GM18861 (cell line): Measurements from ENCODE around the gene ALG3.
A peak's percentile ranks its signal among the peaks of the same experiment; 100 is the strongest.
"Not testable (repeated sequence)": the region's sequence is repeated elsewhere in the genome, so short reads cannot be mapped to it uniquely, and the experiment has no call there.

ENCODE experiments used
- ATAC-seq: cut with Tn5 transposase; IDR thresholded peaks from one replicate; pipeline ENCODE4 v1.9.1; 2021; ENCODE audit not compliant: unreplicated experiment

ALG3 gene

GRCh38 chr3:184248454-184249411, at the start of gene ALG3:
Gene ALG3 (minus strand): TSS chr3:184248962. CDS start chr3:184248940, 22 bp downstream.
- peak; percentile 36 for ATAC-seq

- ATAC-seq = no peak
Measured at GRCh38 chr3:184296616-184297015, 47.9 kb upstream of the ALG3 start.

- ATAC-seq = no peak
Measured at GRCh38 chr3:184295771-184296170, 47.0 kb upstream of the ALG3 start.

- ATAC-seq = no peak
Measured at GRCh38 chr3:184291738-184292445, 43.1 kb upstream of the ALG3 start.

GRCh38 chr3:184291044-184291737, 42.4 kb upstream of the ALG3 start:
- no peak for ATAC-seq

GRCh38 chr3:184290331-184290730, 41.6 kb upstream of the ALG3 start:
- no peak for ATAC-seq

GRCh38 chr3:184289426-184289938, 40.7 kb upstream of the ALG3 start:
- ATAC-seq = no peak

GRCh38 chr3:184284696-184285095, 35.9 kb upstream of the ALG3 start:
- ATAC-seq = no peak

- no peak for ATAC-seq
Measured at GRCh38 chr3:184283681-184284080, 34.9 kb upstream of the ALG3 start.

- no peak for ATAC-seq
Measured at GRCh38 chr3:184282941-184283340, 34.2 kb upstream of the ALG3 start.

- no peak for ATAC-seq
Measured at GRCh38 chr3:184277366-184277765, 28.6 kb upstream of the ALG3 start.

GRCh38 chr3:184275961-184276910, 27.5 kb upstream of the ALG3 start, which contains the start of gene ECE2:
Gene ECE2 (plus strand): TSS chr3:184276022. CDS start chr3:184276154, 132 bp downstream.
- ATAC-seq = no peak

- no peak for ATAC-seq
Measured at GRCh38 chr3:184275381-184275701, 26.6 kb upstream of the ALG3 start.

- ATAC-seq = no peak
Measured at GRCh38 chr3:184272269-184272668, 23.5 kb upstream of the ALG3 start.

GRCh38 chr3:184267249-184267648, 18.5 kb upstream of the ALG3 start:
- ATAC-seq = not testable (repeated sequence)

GRCh38 chr3:184262764-184263179, 14.0 kb upstream of the ALG3 start:
- no peak for ATAC-seq

GRCh38 chr3:184261854-184262763, 13.3 kb upstream of the ALG3 start:
- no peak for ATAC-seq

- ATAC-seq = no peak
Measured at GRCh38 chr3:184261270-184261853, 12.6 kb upstream of the ALG3 start, which contains the start of gene CAMK2N2. Gene CAMK2N2 (minus strand): TSS chr3:184261553. CDS start chr3:184261285, 268 bp downstream.
